Activated T-helper 17 cell treated with anti-CD3 and anti-CD28 coated beads, Interleukin-2, amount 50 U/mL, for 72 hours (primary cell): ENCODE measurements around the gene CFAP299. TPM values are rescaled to one million over a fixed set of nuclear protein-coding genes. Genes with fewer than 3 reads are reported as not detected.

ENCODE experiments used
- ATAC-seq: fragments of 150-1000 bp; cut with Tn5 transposase; replicated peaks from 2 replicates; pipeline ENCODE4 v1.10.0; 2021; ENCODE audit warnings: mild to moderate bottlenecking, moderate library complexity
- H3K27ac Mint-ChIP-seq: one replicate; pipeline ENCODE4 v1.8.0; 2022; ENCODE audit warnings: mixed read lengths
- H3K27me3 Mint-ChIP-seq: one replicate; pipeline ENCODE4 v1.8.0; 2022; ENCODE audit warnings: mixed read lengths
- H3K36me3 Mint-ChIP-seq: one replicate; pipeline ENCODE4 v1.8.0; 2022; ENCODE audit warnings: low read depth, mild to moderate bottlenecking, mixed read lengths
- H3K4me1 Mint-ChIP-seq: one replicate; pipeline ENCODE4 v1.8.0; 2022; ENCODE audit warnings: mixed read lengths
- H3K4me3 Mint-ChIP-seq: one replicate; pipeline ENCODE4 v1.8.0; 2022; ENCODE audit warnings: mild to moderate bottlenecking, mixed read lengths
- H3K9me3 Mint-ChIP-seq: one replicate; pipeline ENCODE4 v1.8.0; 2022; ENCODE audit warnings: mixed read lengths
- total RNA-seq, 2 donors: library from RNA; stranded (reverse); gene quantifications; one replicate each; pipeline ENCODE4 v1.2.3, GENCODE V29; 2022

Gene CFAP299
- total RNA-seq, 2 donors from 2014 or later, result 1.1 TPM; not detected in 1

DNA sequence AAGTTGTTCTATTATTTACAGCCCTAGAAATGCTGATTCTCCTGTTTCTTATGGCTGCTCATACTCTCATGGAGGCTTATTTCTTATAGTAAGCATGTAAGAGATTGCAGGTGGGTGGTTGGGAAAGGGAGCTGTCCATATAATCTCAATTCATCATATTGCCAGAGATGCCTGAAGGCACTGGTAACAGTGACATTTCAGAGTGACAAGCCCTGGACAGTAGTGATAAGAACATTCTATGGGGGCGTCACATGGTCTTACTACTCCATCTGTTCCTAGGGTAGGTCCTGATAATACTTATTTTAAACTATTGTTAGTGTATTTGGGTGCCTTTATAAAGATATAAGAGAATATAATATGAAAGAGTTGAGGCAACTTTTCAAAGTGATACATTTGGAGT lies 171.5 kb downstream of the CFAP299 start:
- H3K4me3 Mint-ChIP-seq, result no peak overlapping the region
- H3K27ac Mint-ChIP-seq, result no peak overlapping the region
- no peak for ATAC-seq
- no peaks in the 10 kb centered on the region for H3K27me3 Mint-ChIP-seq
- H3K36me3 Mint-ChIP-seq, result no peaks in the 10 kb centered on the region
- no peaks in the 10 kb centered on the region for H3K9me3 Mint-ChIP-seq
- H3K4me1 Mint-ChIP-seq, result peaks cover 3% of the 10 kb centered on the region

DNA sequence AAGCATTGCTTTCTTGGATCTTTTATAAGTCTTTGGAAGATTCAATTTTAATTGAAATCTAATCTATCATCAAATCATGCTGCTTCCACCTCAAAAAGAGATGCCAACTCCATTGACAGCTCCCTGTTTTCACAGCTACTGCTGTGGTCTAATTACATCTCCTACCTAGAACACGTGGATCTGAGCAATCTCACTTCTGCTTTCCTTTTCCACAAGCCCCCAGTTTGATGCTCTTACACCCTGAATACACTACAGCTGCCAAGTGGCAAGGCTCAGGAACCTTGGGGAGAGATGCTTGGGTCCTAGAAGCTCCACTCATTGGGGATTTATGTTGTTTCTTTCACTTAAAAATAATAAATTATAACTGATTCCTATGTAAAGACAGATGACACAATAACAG lies 172.0 kb downstream of the CFAP299 start:
- H3K27me3 Mint-ChIP-seq, result no peaks in the 10 kb centered on the region
- no peak overlapping the region for H3K4me3 Mint-ChIP-seq
- H3K27ac Mint-ChIP-seq, result no peak overlapping the region
- no peaks in the 10 kb centered on the region for H3K36me3 Mint-ChIP-seq
- no peaks in the 10 kb centered on the region for H3K9me3 Mint-ChIP-seq
- no peak for ATAC-seq
- peaks cover 2% of the 10 kb centered on the region for H3K4me1 Mint-ChIP-seq

DNA sequence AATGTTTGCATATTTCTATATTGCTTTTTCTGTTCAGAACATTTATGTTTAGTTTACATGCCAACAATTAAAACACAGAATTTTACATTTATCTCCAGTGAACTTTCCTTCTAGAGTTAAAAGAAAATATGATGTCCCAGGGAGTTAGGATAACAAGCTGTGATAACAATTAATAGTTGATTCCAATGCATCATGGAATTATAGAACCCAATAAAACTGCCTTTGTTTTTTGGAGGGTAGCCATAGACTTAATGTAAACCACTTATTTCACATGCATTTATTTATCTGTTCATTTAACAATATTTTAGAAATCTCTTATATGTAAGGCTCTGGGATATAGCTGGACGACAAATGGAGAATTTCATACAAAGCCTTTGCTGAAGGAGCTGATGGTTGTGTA lies 180.0 kb downstream of the CFAP299 start:
- Mint-ChIP-seq H3K4me3 (no peak overlapping the region), H3K27ac (no peak overlapping the region), H3K36me3 (no peaks in the 10 kb centered on the region), H3K4me1 (no peaks in the 10 kb centered on the region), H3K9me3 (no peaks in the 10 kb centered on the region), H3K27me3 (no peaks in the 10 kb centered on the region)
- no peak for ATAC-seq

DNA sequence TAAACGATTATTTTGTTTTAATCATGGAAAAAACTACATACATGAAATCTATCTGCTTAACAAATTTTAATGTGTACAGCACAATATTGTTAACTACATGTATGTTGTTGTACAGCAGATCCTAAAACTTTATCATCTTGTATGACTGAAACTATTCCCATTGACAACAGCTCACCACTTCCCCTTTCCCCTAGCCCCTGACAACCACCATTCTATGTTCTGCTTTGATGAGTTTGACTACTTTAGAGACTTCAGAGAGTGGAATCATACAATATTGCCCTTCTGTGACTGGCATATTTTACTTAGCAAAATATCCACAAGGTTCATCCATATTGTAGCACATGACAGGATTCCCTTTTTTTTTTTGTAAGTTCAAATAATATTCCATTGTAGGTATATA lies 185.9 kb downstream of the CFAP299 start:
- Mint-ChIP-seq H3K9me3 (no peaks in the 10 kb centered on the region), H3K27me3 (no peaks in the 10 kb centered on the region), H3K27ac (no peak overlapping the region), H3K4me3 (no peak overlapping the region), H3K36me3 (no peaks in the 10 kb centered on the region), H3K4me1 (no peaks in the 10 kb centered on the region)
- ATAC-seq, result no peak

DNA sequence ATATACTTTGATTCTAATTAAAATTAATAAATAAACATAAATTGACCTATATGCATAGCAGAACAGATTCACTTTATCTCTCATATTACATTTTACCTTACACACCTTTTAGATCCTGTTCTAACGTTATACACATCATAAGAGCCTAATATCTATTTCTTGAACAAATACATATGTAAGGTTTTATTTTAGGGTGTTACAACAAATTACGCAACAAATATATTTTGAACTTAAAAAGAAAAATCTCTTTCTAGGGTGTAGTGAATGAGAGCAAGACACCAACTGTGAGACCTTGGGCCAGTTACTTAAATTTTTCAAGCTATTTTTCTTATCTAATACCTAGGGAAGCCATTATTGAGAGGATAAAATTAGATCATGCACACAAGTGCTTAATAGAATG lies 191.2 kb downstream of the CFAP299 start:
- no peak for ATAC-seq
- Mint-ChIP-seq H3K27ac (no peak overlapping the region), H3K4me1 (no peaks in the 10 kb centered on the region), H3K9me3 (no peaks in the 10 kb centered on the region), H3K36me3 (no peaks in the 10 kb centered on the region), H3K4me3 (no peak overlapping the region), H3K27me3 (no peaks in the 10 kb centered on the region)

DNA sequence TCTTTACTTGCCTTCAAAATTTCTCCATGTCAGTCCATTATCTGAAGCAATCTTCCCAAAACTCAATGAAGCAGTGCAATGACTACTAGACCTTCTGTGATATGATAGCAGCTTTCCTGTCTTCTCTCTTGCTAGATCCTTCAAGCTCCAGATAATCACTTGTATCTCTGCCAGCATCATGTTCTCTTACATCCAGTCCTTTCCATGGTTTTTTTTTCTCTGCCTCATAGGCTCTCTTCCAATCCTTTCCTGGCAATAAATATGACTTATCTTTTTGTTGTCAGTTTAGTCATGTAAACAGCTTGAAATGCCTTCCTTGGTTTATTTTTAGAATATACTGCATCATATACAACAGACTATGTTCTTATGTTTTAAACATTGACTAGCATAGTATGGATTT lies 193.5 kb downstream of the CFAP299 start:
- Mint-ChIP-seq H3K4me1 (no peaks in the 10 kb centered on the region), H3K4me3 (no peak overlapping the region), H3K27ac (no peak overlapping the region), H3K36me3 (no peaks in the 10 kb centered on the region), H3K9me3 (no peaks in the 10 kb centered on the region), H3K27me3 (no peaks in the 10 kb centered on the region)
- ATAC-seq, result no peak

DNA sequence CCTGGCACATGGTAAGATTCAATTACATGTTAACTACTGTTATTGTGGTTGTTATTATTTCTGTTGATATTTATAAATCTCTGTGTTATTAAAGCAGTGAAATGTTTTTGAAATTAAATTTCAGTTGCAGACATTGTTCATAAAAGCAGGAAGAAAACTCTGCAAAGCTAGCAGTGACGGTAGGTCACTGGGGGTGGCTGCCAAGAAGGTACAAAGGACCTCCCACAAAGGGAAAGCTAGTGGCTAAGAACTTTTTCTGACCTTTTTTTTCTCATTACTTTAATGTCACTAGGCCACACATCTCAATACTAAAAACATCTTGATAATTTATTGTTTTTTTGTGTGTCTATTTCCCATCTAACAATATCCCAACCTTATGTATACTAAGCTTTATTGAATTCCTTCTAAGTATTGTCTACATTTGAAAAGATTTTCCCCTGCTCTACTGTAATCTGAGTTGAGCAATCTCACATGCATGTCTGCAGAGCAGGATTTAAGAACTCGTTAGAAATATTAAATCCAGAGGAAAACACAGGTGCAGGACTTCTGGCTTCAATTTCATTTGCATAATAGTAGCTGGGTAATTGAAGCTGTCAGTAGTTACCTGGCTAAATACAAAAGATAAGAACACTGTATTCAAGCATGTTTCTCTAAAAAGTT lies 197.3 kb downstream of the CFAP299 start:
- no peaks in the 10 kb centered on the region for H3K4me1 Mint-ChIP-seq
- no peak overlapping the region for H3K27ac Mint-ChIP-seq
- ATAC-seq, result no peak
- H3K4me3 Mint-ChIP-seq, result no peak overlapping the region
- no peaks in the 10 kb centered on the region for H3K36me3 Mint-ChIP-seq
- no peaks in the 10 kb centered on the region for H3K27me3 Mint-ChIP-seq
- no peaks in the 10 kb centered on the region for H3K9me3 Mint-ChIP-seq

DNA sequence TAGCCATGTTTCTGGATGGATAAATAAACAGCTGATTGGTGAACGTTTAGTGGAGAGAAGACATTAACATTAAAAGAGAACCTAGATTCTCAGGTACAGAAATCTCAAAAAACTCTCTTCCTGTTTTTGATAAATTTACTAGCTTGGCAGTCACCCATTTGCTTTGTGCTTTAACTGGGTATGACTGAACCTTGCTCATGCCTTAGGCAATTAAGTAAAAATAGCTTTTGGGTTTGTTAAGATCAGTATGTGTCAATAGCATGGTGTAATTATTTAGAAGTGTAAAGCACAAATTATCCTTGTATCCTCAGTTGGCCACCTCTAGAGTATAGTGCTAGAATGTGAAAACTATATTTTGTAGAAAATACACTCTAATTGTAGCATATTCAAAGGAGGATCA lies 200.0 kb downstream of the CFAP299 start:
- Mint-ChIP-seq H3K4me1 (peaks cover 5% of the 10 kb centered on the region), H3K27ac (no peak overlapping the region), H3K4me3 (no peak overlapping the region), H3K27me3 (no peaks in the 10 kb centered on the region), H3K36me3 (no peaks in the 10 kb centered on the region), H3K9me3 (no peaks in the 10 kb centered on the region)
- no peak for ATAC-seq

DNA sequence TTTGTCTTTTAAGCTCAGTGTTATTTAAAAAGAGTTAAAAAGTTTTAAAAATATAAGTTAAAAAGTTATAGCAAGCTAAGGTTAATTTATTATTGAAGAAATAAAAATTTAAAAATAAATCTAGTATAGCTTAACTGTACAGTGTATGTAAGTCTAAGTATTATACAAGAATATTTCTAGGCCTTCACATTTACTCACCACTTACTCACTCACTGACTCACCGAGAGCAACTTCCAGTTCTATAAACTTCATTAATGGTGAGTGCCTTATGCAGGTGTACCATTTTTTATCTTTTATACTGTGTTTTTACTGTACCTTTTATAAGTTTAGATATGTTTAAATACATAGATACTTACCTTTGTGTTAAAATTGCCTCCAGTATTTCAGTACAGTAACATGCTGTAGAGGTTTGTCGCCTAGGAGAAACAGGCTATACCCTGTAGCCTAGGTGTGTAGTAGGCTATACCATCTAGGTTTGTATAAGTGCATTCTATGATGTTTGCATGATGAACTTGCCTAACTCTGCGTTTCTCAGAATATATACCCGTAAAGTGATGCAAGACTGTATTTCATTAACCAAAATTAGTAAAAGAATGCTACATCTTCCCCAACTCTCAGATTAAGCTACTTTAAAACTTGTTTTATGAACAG lies 202.9 kb downstream of the CFAP299 start:
- Mint-ChIP-seq H3K27ac (no peak overlapping the region), H3K36me3 (no peaks in the 10 kb centered on the region), H3K4me1 (peaks cover 14% of the 10 kb centered on the region), H3K27me3 (peaks cover 5% of the 10 kb centered on the region), H3K9me3 (no peaks in the 10 kb centered on the region), H3K4me3 (no peak overlapping the region)
- peak; percentile 75 for ATAC-seq

DNA sequence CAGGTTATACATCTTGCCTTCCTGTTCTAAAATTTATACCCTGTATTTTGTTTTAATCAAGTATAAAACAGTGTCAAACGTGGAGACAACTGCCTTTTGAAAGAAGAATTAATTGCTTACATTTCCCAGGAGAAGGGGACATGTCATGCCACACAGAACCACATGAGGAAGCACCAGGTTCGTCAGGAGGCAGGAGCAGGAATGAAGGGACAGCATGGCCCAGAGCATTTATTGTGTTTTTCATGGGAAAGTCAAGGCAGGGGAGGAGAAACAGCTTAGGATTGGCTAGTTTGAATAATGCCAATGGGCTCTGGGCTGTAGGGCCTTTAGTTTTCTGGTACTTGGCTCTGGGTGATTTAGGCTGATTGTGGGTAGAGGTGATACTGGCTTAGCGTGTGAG lies 203.7 kb downstream of the CFAP299 start:
- Mint-ChIP-seq H3K27me3 (peaks cover 6% of the 10 kb centered on the region), H3K9me3 (no peaks in the 10 kb centered on the region), H3K4me1 (peaks cover 14% of the 10 kb centered on the region), H3K4me3 (no peak overlapping the region), H3K36me3 (no peaks in the 10 kb centered on the region), H3K27ac (no peak overlapping the region)
- ATAC-seq, result no peak

DNA sequence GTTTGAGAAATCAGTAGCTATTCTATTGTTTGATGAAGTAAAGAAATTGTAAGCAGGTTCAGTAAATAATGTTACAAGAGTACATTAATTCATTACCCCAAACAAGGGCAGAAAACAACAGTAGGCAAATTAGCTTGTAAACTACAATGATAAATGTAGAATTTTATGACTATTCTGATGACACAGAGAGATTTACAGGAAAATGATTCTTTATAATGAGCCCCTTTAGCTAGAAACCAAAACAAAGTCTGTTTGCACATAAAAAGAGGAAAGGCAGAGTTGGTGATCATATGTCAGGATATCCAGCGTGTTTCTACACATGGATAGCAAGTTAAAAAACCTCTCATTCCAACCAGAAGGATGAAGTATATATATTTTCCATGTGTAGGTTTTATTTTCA lies 204.8 kb downstream of the CFAP299 start:
- ATAC-seq, result peak; percentile 30
- Mint-ChIP-seq H3K4me1 (peaks cover 14% of the 10 kb centered on the region), H3K27ac (no peak overlapping the region), H3K36me3 (no peaks in the 10 kb centered on the region), H3K27me3 (peaks cover 9% of the 10 kb centered on the region), H3K4me3 (no peak overlapping the region), H3K9me3 (no peaks in the 10 kb centered on the region)

DNA sequence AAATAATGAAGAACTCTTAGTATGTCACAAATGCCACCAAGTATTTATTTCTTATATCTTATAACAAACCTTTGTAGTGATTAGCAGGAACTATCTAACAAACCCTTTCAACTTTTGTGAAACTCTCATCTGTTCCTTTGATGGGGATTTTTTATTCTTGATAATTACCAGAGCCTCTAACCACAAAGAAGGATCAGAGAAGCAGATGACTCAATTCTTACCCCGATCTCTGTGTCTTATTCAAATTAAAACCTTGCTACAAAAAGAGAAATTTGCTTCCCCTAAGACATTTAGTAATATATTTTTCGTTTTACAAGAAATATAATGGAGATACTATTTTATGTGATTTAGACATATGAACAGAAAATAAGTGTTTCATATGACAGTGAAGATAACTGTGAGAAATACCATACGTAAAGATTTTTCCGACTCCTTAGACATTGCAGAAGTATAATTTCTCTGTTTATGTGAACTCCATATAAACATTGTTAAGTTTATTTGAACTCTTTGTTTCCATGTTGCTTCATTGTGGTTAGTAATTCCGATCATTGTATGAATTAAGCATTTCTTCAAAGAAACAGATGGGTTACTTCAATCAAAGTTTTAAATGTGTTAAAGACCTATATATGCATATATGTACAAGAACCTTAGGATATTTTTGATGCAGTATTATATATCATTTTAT lies 205.4 kb downstream of the CFAP299 start:
- Mint-ChIP-seq H3K4me1 (peaks cover 14% of the 10 kb centered on the region), H3K27ac (no peak overlapping the region), H3K9me3 (no peaks in the 10 kb centered on the region), H3K4me3 (peak overlapping the region; percentile 20), H3K36me3 (no peaks in the 10 kb centered on the region), H3K27me3 (peaks cover 9% of the 10 kb centered on the region)
- peak; percentile 91 for ATAC-seq

DNA sequence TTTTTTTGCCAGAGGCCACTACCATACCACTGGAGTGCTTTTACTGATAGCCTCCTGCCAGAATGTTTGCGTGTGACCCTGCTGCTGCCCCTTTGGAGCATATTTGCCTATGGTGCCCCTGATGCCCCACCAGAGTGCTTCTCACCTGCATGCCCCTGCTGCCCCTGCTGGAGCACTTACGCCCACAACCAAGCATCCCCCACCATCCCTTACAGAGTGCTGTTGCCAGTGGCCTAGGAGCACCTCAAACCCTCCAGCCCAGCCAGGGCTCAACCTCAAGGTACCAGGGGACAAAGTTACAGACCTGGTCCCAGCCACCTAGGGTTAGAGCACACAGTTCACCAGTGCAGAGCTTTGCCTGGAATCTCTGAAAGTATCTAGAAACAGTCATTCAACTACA lies 207.2 kb downstream of the CFAP299 start:
- no peak for ATAC-seq
- H3K4me3 Mint-ChIP-seq, result no peak overlapping the region
- no peaks in the 10 kb centered on the region for H3K9me3 Mint-ChIP-seq
- no peak overlapping the region for H3K27ac Mint-ChIP-seq
- peaks cover 9% of the 10 kb centered on the region for H3K27me3 Mint-ChIP-seq
- no peaks in the 10 kb centered on the region for H3K36me3 Mint-ChIP-seq
- H3K4me1 Mint-ChIP-seq, result peaks cover 14% of the 10 kb centered on the region

DNA sequence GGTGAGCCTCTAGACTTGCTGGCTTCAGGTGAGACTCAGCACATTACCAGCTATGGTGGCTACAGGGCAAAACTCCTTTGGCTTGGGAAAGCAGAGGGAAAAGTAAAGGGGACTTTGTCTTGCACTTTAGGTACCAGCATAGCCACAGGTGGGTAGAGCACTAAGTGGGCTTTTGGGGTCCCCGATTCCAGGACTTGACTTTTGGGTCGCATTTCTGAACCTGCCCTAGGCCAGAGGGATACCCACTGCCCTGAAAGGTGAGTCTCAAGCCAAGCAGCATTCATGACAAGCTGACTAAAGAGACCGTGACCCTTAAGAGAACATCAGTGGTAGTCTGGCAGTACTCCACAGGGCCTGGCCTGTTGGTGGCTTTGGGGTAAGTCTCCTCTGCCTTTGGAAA lies 224.8 kb downstream of the CFAP299 start:
- no peaks in the 10 kb centered on the region for H3K4me1 Mint-ChIP-seq
- peaks cover 4% of the 10 kb centered on the region for H3K27me3 Mint-ChIP-seq
- no peaks in the 10 kb centered on the region for H3K36me3 Mint-ChIP-seq
- no peak for ATAC-seq
- H3K27ac Mint-ChIP-seq, result no peak overlapping the region
- no peak overlapping the region for H3K4me3 Mint-ChIP-seq
- H3K9me3 Mint-ChIP-seq, result peaks cover 17% of the 10 kb centered on the region

DNA sequence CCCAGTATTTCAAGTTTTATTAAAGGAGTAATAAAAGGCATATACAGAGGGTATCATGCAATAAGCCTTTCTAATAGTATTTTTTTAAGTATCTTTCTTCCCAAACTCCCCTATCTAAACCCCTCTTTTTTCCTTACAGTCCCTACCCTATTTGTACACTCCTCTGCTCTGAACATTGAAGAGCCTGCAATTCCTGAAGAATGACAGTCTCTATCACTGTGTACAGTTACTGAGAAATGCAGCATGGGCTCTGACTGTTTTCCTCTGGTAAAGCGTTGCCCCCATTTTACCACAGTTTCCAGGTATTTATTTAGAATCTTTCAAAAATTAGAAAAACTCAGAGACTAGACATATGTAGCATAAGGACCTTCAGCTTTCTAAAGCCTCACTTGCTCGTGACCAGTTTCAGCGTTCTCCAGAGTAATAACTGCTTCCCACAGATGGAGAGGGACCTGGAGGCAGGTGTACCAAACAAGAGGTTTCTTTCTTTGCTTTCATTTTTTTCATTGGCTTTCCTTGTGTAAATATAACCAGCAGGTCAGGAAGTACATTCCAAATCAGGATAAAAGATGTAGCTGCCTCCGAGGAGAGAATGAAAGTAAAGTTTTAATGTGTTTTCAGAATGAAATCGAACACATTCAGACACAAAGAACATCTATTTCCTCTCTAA lies 230.8 kb downstream of the CFAP299 start:
- Mint-ChIP-seq H3K4me3 (no peak overlapping the region), H3K4me1 (no peaks in the 10 kb centered on the region), H3K36me3 (no peaks in the 10 kb centered on the region), H3K27me3 (no peaks in the 10 kb centered on the region), H3K27ac (no peak overlapping the region), H3K9me3 (peaks cover 9% of the 10 kb centered on the region)
- no peak for ATAC-seq
